Stimulated activated CD8-positive, alpha-beta memory T cell treated with anti-CD3 and anti-CD28 coated beads, Interleukin-4, amount 100 ng/mL, for 48 hours (primary cell): ENCODE data around the gene USP37.
"Not testable (repeated sequence)": the region's sequence is repeated elsewhere in the genome, so short reads cannot be mapped to it uniquely, and the experiment has no call there.

Experiments used
- DNase-seq: peaks from one replicate; pipeline ENCODE4 v3.0.0-alpha.2; 2020

Gene USP37

GRCh38 chr2:218554225-218554624 lies 13.9 kb downstream of the USP37 start:
- not testable (repeated sequence) for DNase-seq

- no peak for DNase-seq
Measured at GRCh38 chr2:218547978-218548377, 20.2 kb downstream of the USP37 start.

- no peak for DNase-seq
Measured at GRCh38 chr2:218547511-218547910, 20.6 kb downstream of the USP37 start.

DNA sequence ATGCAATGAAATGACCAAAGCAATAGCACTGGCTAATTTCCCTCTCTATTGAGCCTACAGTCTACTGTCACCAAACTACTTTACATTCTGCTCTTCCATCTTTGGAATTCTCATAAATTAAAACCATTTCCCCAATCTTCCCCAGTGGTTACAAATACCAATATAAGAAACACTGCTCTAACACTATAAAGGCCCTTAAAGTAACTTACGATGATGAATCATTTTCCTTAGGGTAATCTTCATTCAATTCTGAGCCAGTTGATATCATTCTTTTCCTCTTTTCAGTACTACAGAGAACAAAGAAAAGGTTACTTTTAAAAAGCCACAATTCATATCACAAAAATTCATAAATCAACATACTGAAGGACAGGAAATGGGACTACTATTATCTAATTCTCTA lies 22.1 kb downstream of the USP37 start:
- DNase-seq = no peak

GRCh38 chr2:218540015-218540414 lies 28.1 kb downstream of the USP37 start:
- no peak for DNase-seq

GRCh38 chr2:218536804-218537494 lies 31.2 kb downstream of the USP37 start:
- DNase-seq = no peak

- no peak for DNase-seq
Measured at GRCh38 chr2:218529990-218530389, 38.2 kb downstream of the USP37 start.

- not testable (repeated sequence) for DNase-seq
Measured at GRCh38 chr2:218528409-218528808, 39.7 kb downstream of the USP37 start.

GRCh38 chr2:218523651-218524050 lies 44.5 kb downstream of the USP37 start:
- no peak for DNase-seq

GRCh38 chr2:218518876-218519275 lies 49.3 kb downstream of the USP37 start:
- no peak for DNase-seq

DNA sequence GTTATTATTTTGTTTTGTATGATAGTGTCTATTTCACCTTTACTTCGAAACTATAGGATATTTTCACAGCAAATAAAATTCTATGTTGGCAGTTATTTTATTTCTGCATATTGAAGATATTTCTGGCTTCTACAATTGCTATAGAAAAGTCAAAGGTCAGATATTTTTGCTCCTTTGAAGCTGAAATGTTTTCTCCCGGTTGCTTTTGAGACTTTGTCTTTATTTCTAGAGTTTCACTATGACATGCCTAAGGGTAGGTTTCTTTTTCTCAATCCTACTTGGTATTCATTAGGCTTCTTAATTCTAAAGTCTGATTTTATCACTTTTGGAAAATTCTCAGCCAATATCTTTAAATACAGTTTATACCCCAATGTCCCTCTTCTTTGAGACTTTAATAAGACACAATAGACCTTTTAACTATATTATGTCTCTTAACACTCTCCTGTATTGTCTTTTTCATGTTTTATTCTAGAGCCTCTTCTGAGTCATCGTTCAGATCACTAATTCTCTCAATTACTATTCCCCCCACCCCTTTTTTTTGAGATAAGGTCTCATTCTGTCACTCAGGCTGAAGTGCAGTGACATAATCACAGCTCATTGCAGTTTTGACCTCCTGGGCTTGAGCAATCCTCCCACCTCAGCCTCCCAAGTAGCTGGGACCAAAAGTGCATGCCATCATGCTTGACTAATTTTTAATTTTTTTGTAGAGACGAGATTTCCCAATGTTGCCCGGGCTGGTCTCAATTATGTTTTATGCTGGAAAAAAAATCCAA lies 50.5 kb downstream of the USP37 start:
- DNase-seq = no peak

- no peak for DNase-seq
Measured at GRCh38 chr2:218516614-218517013, 51.5 kb downstream of the USP37 start.

GRCh38 chr2:218513676-218514075 lies 54.5 kb downstream of the USP37 start:
- DNase-seq = no peak

DNA sequence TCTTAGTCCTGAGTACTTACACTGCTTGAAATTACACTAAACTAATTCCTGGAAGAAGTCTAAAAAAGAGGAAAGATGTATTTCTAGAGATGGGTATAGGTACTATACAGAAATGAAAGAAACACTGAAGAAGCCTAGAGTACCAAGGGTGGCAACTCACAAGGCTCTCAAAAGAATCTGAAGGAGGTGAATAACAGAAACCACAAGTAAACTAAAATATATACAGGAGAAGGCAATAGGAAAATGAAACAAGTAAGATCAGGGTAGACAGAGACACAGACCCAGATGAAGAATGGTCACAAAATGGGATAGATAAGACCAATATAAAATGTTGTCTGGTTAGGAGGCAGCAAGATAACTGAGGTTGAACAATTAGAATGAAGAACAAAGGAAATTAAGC lies 59.9 kb downstream of the USP37 start:
- no peak for DNase-seq

- no peak for DNase-seq
Measured at GRCh38 chr2:218505754-218506371, 62.3 kb downstream of the USP37 start.

DNA sequence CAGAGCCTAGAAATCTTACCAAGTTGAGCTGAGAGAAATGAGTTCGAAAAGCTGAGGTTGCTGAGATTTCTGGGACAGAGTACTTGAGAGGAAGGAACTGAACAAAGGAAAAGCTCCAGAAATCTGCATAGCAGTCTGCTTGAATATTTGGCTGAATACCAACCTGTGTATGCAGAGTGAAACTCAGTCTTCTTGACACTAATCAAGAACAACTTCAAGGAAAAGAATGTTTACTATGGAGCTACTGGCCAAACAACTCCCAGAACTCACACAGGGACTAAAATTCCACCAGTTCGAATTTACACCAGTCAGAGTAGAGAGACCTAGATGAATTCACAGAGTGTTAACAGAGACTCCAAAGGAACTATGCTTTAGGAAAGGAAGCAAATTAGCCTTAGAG lies 66.5 kb downstream of the USP37 start:
- no peak for DNase-seq

DNA sequence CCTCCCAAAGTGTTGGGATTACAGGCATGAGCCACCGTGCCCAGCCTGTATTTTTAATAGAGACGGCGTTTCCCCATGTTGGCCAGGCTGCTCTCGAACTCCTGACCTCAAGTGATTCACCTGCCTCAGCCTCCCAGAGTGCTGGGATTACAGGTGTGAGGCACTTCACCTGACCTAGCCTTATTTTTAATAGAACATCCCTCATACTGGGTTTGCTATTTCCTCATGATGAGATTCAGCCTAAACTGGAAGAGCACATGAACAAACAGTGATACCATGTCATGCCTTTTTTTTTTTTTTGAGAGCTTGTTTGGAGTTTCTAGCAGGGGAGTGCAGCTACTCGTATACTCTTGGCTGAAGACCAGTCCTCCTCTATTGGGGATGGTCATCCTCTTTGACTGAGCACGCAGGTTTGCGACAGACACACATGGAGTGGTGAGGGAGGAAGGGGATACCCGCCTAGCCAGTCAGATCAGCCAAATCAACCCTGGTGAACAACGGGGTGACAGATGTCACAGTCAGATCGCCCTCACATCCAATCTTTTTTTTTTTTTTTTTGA lies 67.6 kb downstream of the USP37 start:
- no peak for DNase-seq

GRCh38 chr2:218485986-218486667 lies 82.0 kb downstream of the USP37 start:
- DNase-seq = no peak

- DNase-seq = no peak
Measured at GRCh38 chr2:218482651-218483050, 85.5 kb downstream of the USP37 start.

GRCh38 chr2:218479595-218479994 lies 88.6 kb downstream of the USP37 start:
- DNase-seq = no peak

DNA sequence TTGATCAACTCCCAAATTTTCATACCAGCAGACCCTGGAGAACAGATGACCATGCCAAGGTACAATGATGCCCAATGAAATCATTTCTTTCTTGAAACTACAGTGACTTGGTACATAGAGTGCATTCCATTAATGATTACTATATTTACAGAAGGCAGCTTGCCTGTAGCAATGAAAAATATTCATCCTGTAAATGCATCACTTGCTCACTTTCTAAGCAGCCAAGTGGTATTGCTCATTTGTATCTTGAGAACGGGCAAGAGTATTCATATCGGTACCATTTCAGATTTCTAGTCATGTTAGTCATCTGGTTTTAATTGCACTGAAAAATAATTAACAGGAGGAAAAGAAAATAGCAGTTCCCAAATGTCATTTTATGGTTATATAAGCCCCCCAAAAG lies 89.6 kb downstream of the USP37 start:
- DNase-seq = no peak

- no peak for DNase-seq
Measured at GRCh38 chr2:218477247-218477646, 90.9 kb downstream of the USP37 start.

- DNase-seq = no peak
Measured at GRCh38 chr2:218476676-218477075, 91.5 kb downstream of the USP37 start.
